Stimulated activated CD4-positive, alpha-beta T cell treated with anti-CD3 and anti-CD28 coated beads, Interleukin-2, amount 100 ng/mL, for 24 hours (primary cell): ENCODE results near the gene DAPK2.
"Not testable (repeated sequence)": the region's sequence is repeated elsewhere in the genome, so short reads cannot be mapped to it uniquely, and the experiment has no call there.

Experiments
- DNase-seq, 2 donors: peaks; one replicate each; pipeline ENCODE4 v3.0.0-alpha.2; 2020

Gene DAPK2

GRCh38 chr15:63909819-63910437 lies 136.4 kb downstream of the DAPK2 start:
- DNase-seq: no peak

- no peak for DNase-seq
Observed at GRCh38 chr15:63908991-63909390, 137.3 kb downstream of the DAPK2 start.

- DNase-seq: no peak
Observed at GRCh38 chr15:63908281-63908680, 138.0 kb downstream of the DAPK2 start.

- DNase-seq: no peak
Observed at GRCh38 chr15:63907521-63907920, 138.8 kb downstream of the DAPK2 start.

GRCh38 chr15:63906266-63906584 lies 140.1 kb downstream of the DAPK2 start:
- no peak for DNase-seq

- DNase-seq: no peak
Observed at GRCh38 chr15:63905558-63906265, 140.6 kb downstream of the DAPK2 start.

GRCh38 chr15:63905131-63905530 lies 141.2 kb downstream of the DAPK2 start:
- DNase-seq: no peak

- no peak for DNase-seq
Observed at GRCh38 chr15:63904042-63904441, 142.2 kb downstream of the DAPK2 start.

GRCh38 chr15:63902671-63903035 lies 143.6 kb downstream of the DAPK2 start:
- DNase-seq: no peak

GRCh38 chr15:63901912-63902670 lies 144.2 kb downstream of the DAPK2 start:
- no peak for DNase-seq

GRCh38 chr15:63900306-63900705 lies 146.0 kb downstream of the DAPK2 start:
- no peak for DNase-seq

GRCh38 chr15:63899606-63900005 lies 146.7 kb downstream of the DAPK2 start:
- DNase-seq: not testable (repeated sequence)

GRCh38 chr15:63899193-63899592 lies 147.1 kb downstream of the DAPK2 start:
- DNase-seq: no peak

GRCh38 chr15:63896336-63897115 lies 149.8 kb downstream of the DAPK2 start:
- DNase-seq: peak in 1 of 2 donors; percentile 20

- no peak for DNase-seq
Observed at GRCh38 chr15:63895787-63896218, 150.5 kb downstream of the DAPK2 start.

- DNase-seq: no peak
Observed at GRCh38 chr15:63895194-63895593, 151.1 kb downstream of the DAPK2 start.

- no peak for DNase-seq
Observed at GRCh38 chr15:63894662-63894949, 151.7 kb downstream of the DAPK2 start.

- DNase-seq: no peak
Observed at GRCh38 chr15:63893866-63894661, 152.2 kb downstream of the DAPK2 start.

GRCh38 chr15:63892794-63893441 lies 153.4 kb downstream of the DAPK2 start:
- DNase-seq: peak; percentile 71 to 76

- DNase-seq: no peak
Observed at GRCh38 chr15:63891768-63892133, 154.5 kb downstream of the DAPK2 start.

GRCh38 chr15:63891079-63891767 lies 155.1 kb downstream of the DAPK2 start:
- DNase-seq: peak; percentile 83 to 85

- no peak for DNase-seq
Observed at GRCh38 chr15:63890617-63891016, 155.7 kb downstream of the DAPK2 start.
